Lung (tissue), 12 donors: ENCODE data around the gene LMO1. TPM values are rescaled to one million over a fixed set of nuclear protein-coding genes. Genes with fewer than 3 reads are reported as not detected.

ENCODE experiments used
- ATAC-seq: fragments of 200-7000 bp; cut with Tn5 transposase; one replicate; pipeline ENCODE4 v1.9.1; 2020; ENCODE audit warnings: moderate number of reproducible peaks; ENCODE audit not compliant: insufficient read depth, low FRiP score
- DNase-seq, 3 donors: peaks; one replicate each; pipeline ENCODE4 v3.0.0-alpha.2; 2013 to 2017
- H3K27ac ChIP-seq, 2 donors: one replicate each; pipeline ENCODE4 v1.5.1; 2013; ENCODE audit warnings: mild to moderate bottlenecking in 2 of 2, moderate library complexity in 2 of 2, control low read depth in 1 of 2, inconsistent platforms in 1 of 2, low read depth in 1 of 2, low read length in 1 of 2
- H3K27me3 ChIP-seq, 3 donors: one replicate each; pipeline ENCODE4 v1.5.1; 2013; ENCODE audit warnings: low read length in 2 of 3; ENCODE audit not compliant: control insufficient read depth in 3 of 3, insufficient read depth in 3 of 3
- H3K36me3 ChIP-seq, 4 donors: one replicate each; pipeline ENCODE4 v1.5.1; 2013; ENCODE audit warnings: low read length in 4 of 4, mild to moderate bottlenecking in 1 of 4, moderate library complexity in 1 of 4; ENCODE audit not compliant: control insufficient read depth in 4 of 4, insufficient read depth in 4 of 4
- H3K4me1 ChIP-seq, 5 donors: one replicate each; pipeline ENCODE4 v1.5.1; 2013; ENCODE audit warnings: low read length in 5 of 5, mild to moderate bottlenecking in 2 of 5, moderate library complexity in 1 of 5; ENCODE audit not compliant: control insufficient read depth in 5 of 5, insufficient read depth in 5 of 5
- H3K4me3 ChIP-seq: one replicate; pipeline ENCODE4 v1.5.1; 2013; ENCODE audit warnings: mild to moderate bottlenecking, control low read depth, moderate library complexity
- H3K9ac ChIP-seq, 2 donors: one replicate each; pipeline ENCODE4 v1.5.1; 2013; ENCODE audit warnings: low read length in 2 of 2, control low read depth in 1 of 2; ENCODE audit not compliant: insufficient read depth in 1 of 2
- H3K9me3 ChIP-seq, 4 donors: one replicate each; pipeline ENCODE4 v1.5.1; 2013; ENCODE audit warnings: low read length in 3 of 4, mild to moderate bottlenecking in 1 of 4, moderate library complexity in 1 of 4; ENCODE audit not compliant: control insufficient read depth in 4 of 4, insufficient read depth in 3 of 4
- CTCF ChIP-seq: IDR thresholded peaks from 2 replicates; pipeline ENCODE4 v1.5.1; 2012; ENCODE audit warnings: mild to moderate bottlenecking; ENCODE audit errors: control extremely low read depth, extremely low read depth
- whole genome bisulfite sequencing, 2 donors: extraction: QIAGEN DNeasy Blood & Tissue Kit; methylation state at CpG; one replicate each; pipeline ENCODE4 v1.1.7; 2013; 5-methylcytosine and 5-hydroxymethylcytosine counted together
- polyA plus RNA-seq, 2 donors: library from polyadenylated mRNA; stranded (reverse); fragments of 200-250 nt; gene quantifications; one replicate each; pipeline ENCODE4 v1.2.1, GENCODE V29; 2013
- total RNA-seq, 2 donors: library from RNA; depleted of rRNA in 1 of 2; stranded (reverse); fragments of >200 nt in 1 of 2; gene quantifications; one replicate each; pipeline ENCODE4 v1.2.1, GENCODE V29; 2014 to 2021
- donor health status: control.
- donor health status: control.
- donor health status: Bipolar disorder and iron deficiency.
- donor health status: healthy.
- donor health status: DM: yes; HTN: yes; CAD: no.

LMO1 gene
- total and polyA plus RNA-seq, 4 donors, result 0.26 to 0.34 TPM; not detected in 2

- Histone ChIP-seq H3K27ac (no peak overlapping the region), H3K9ac (no peak overlapping the region), H3K27me3 (no peaks in the 10 kb centered on the region), H3K9me3 (peaks cover 0 to 3% (median 0%) of the 10 kb centered on the region in 4 donors), H3K4me1 (peaks cover 0 to 43% (median 8%) of the 10 kb centered on the region in 5 donors), H3K36me3 (no peaks in the 10 kb centered on the region), H3K4me3 (no peak overlapping the region)
- ATAC-seq, result no peak
- WGBS, 2 donors, result 88 to 89% methylated on average over 11 of the region's 11 CpGs
- DNase-seq, result peak; percentile 74 to 87 (median 87)
- no peak for TF ChIP-seq CTCF
Measured at GRCh38 chr11:8202516-8203413, 60.9 kb downstream of the LMO1 start.

GRCh38 chr11:8201644-8202365 lies 61.9 kb downstream of the LMO1 start:
- Histone ChIP-seq H3K36me3 (no peaks in the 10 kb centered on the region), H3K9me3 (peaks cover 0 to 3% (median 0%) of the 10 kb centered on the region in 4 donors), H3K4me3 (no peak overlapping the region), H3K4me1 (peaks cover 0 to 38% (median 4%) of the 10 kb centered on the region in 5 donors), H3K9ac (no peak overlapping the region), H3K27me3 (no peaks in the 10 kb centered on the region), H3K27ac (no peak overlapping the region)
- ATAC-seq (no peak), DNase-seq (peak in 2 of 3 donors; percentile 34 to 45)
- TF ChIP-seq CTCF, result no peak
- WGBS, 2 donors, result 46 to 49% methylated on average over 4 of the region's 4 CpGs

- Histone ChIP-seq H3K36me3 (no peaks in the 10 kb centered on the region), H3K9ac (no peak overlapping the region), H3K9me3 (peaks cover 0 to 3% (median 0%) of the 10 kb centered on the region in 4 donors), H3K4me1 (peaks cover 0 to 25% (median 0%) of the 10 kb centered on the region in 5 donors), H3K27me3 (no peaks in the 10 kb centered on the region), H3K4me3 (no peak overlapping the region), H3K27ac (no peak overlapping the region)
- ATAC-seq (no peak), DNase-seq (no peak)
- TF ChIP-seq CTCF, result no peak
- 77 to 81% methylated on average over 2 of the region's 2 CpGs for WGBS, 2 donors
Measured at GRCh38 chr11:8199676-8200075, 64.0 kb downstream of the LMO1 start.
